NCI-H524 treated with DMSO at 0.1 percent for 48 hours (cell line): ENCODE data around the gene APP.

Experiments used
- DNase-seq: peaks from one replicate; lab custom pipeline; 2025; lab: John Stamatoyannopoulos, UW

APP gene

GRCh38 chr21:26127073-26127814 lies 43.3 kb downstream of the APP start:
- no peak for DNase-seq

GRCh38 chr21:26126168-26126553 lies 44.4 kb downstream of the APP start:
- no peak for DNase-seq

- no peak for DNase-seq
Measured at GRCh38 chr21:26125433-26126167, 45.0 kb downstream of the APP start.

GRCh38 chr21:26124896-26125295 lies 45.7 kb downstream of the APP start:
- DNase-seq: no peak

DNA sequence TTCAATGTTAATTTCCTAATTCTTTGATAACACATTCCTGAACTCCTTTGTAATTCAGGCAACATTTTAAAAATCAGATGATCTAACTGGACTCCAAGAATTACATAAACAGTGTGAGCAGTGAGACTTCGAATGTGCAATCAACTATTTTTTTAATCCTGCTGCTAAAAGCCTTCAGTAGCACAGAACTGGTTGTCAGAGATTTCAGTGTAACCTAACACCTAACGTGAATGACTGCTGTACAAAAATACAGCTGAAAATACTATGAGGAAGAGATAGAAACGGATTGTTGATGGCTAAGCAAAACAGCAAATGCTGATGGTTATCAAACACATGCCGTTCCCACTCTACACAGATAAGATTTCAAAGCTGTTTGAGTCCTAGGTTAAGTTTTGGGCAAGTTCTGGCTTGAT lies 46.1 kb downstream of the APP start:
- no peak for DNase-seq

DNA sequence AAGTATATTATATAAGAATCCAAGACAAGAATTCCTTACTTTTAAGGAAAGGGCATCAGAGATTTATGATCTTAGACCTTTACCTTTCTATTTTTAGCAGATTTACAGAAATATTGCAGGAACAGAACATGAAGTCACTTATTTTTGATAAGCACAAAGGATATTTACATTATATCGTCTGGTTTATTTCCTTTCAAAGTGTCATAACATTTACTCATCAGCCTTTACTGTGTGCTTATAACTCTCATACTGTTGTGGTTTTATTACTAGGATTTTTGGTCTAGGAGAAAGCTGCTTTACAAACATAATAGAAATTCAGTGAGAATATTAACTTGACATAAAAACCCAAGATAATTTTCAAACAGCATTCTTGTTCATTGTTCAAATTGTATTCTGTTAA lies 47.6 kb downstream of the APP start:
- no peak for DNase-seq

- no peak for DNase-seq
Measured at GRCh38 chr21:26120828-26121227, 49.7 kb downstream of the APP start.

- no peak for DNase-seq
Measured at GRCh38 chr21:26119906-26120305, 50.7 kb downstream of the APP start.

GRCh38 chr21:26118938-26119540 lies 51.5 kb downstream of the APP start:
- no peak for DNase-seq

DNA sequence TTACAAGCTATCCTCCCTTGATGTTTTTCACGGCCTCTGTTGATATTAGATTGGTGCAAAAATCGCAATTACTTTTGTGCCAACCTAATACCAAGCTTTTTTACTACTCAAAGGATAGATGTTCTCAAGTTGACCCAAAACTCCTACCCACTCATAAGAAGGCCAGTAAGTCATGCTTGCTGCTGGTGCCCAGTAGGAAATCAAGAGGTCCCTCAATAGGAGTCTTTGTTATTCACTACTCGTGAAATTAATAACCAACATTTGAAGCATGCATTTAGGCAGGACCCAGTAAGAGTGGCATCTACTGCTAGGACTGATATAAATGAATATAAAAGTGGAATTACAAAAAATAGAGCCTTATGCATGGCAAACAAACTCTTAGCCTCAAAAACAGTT lies 52.6 kb downstream of the APP start:
- no peak for DNase-seq

DNA sequence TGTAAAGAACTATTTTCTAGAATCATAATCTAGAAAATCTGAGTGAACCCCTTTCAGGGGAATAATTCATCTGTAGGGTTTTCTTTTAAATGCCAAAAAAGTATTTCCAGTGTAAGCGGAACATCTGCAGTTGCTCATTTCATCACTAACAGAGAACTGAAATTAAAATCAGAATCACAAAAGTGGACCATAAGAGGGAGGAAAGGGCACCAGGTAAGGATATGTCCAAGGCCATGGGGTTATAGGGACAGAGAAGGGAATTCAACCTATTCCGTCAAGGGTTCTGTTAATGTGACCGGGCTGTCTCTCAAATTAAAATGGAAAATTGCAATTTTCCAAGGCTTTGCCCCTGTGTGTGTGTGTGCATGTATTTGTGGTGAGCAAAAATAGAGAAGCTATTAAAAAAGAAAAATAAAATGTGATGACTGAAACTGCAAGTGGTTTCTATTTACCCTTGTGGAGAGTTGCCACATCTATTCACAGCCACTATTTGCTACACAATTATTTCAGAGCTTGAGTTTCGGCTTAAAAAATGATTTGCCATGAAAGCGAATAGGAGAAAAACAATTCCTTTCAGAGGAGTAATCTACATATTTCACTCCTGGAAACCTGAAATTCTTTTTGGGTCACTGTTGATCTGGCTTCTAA lies 53.1 kb downstream of the APP start:
- DNase-seq: no peak

GRCh38 chr21:26116456-26117011 lies 54.0 kb downstream of the APP start:
- DNase-seq: no peak

DNA sequence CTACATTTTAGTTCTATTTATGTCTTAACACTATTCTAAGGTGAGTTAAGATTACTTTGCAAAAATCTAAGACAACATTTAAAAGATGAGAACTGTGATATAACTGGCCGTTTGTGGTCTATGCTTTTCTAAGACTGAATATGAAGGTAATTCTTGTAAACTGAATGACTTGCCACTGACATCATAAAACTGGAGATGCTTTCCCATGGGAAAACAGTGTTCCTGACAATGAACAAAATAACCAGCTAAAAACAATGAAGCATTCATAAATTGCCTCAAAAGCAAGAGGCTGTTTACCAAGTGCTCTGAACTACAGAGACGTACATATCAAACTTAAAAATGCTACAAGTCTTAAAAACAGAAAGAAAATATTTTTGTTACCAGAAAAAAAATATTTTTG lies 54.7 kb downstream of the APP start:
- no peak for DNase-seq

- DNase-seq: no peak
Measured at GRCh38 chr21:26115305-26115704, 55.3 kb downstream of the APP start.

DNA sequence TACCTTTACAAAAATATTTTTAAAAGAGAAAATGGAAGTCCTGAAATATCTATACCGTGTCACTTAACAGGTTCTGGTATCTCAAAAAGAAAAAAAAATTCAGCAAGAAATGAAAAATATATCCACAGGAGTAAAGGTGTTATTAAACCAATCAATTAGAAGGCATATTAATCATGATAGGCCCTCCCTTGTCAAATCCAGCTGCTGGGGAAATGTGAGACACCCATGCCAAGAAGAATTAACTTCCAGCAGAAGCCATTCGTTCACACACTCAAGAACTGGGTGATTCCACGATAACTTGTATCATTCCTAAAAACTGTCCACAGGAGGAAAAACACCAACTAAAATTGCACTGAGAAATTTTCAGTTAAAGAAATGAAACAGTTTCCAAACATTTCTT lies 57.6 kb downstream of the APP start:
- no peak for DNase-seq

DNA sequence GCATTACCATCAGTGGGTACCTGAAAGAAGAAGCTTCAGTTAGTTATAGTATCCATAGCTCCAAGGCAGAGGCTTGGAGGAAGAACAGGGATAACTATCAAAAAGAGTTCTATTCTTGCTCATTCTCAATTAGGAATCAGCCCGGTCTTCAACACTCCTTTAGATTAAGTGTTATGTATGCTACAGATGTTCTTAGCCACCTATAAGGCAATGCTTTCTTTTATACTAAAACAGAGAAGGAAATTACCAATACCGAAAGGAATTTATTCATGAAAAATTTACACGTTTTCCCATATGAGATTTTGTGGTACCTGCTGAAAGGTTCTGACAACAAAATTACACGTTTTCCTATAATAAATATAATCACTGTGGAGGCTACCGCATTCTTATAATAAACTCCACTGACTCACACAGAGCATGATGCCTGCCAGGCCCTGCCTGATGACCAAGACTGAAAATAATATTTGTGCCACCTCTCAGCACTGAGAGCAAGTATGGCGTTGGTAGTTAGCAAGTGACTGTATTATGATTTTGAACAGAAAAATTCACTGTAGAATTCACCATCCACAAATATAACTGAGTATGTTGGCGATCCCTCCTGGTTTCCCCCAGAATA lies 58.3 kb downstream of the APP start:
- no peak for DNase-seq

- DNase-seq: no peak
Measured at GRCh38 chr21:26110715-26111114, 59.9 kb downstream of the APP start.

DNA sequence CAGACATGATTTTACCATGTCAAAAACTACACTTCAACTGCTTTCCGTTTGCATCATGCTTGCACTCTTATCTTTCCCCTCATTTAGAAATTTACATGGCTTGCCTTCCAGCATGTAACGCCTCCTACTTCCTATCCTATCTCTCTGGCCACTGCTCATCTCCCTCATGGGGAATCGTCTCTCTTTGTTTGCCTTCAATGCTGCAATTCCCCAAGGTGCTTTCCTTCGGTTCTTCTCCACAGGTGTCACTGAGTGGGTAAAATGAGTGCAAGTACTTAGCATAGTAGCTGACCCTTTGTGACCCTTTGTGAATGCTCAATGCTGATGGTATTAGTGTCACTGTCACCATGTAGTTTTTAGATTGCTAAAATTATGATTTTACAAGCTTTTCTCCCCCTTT lies 63.1 kb downstream of the APP start:
- no peak for DNase-seq

GRCh38 chr21:26106562-26106961 lies 64.0 kb downstream of the APP start:
- no peak for DNase-seq

GRCh38 chr21:26105819-26106218 lies 64.8 kb downstream of the APP start:
- DNase-seq: no peak

DNA sequence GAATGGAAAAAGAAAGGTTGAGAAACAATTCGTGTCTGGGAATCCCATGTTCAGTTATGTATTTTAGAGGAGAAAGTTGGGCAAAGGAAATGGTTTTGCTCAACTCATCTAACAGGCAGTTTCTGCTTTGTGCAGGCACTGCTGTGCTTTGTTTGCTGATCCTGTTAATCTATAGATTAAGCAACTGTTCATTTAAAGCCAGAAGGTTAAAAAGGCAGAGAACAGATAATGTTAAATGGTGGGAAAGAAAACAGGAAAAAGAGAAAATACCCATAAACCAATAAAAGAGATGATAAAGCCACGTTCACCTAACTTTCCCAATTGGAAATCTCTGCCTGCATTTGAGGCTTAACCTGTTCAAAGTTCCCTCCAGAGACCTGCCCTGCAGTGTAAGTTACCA lies 70.0 kb downstream of the APP start:
- DNase-seq: no peak

GRCh38 chr21:26099610-26100219 lies 70.9 kb downstream of the APP start:
- DNase-seq: no peak
